HEK293T (cell line): ENCODE results near the gene PTCH2.

Experiments
- LEF1 ChIP-seq: fragments of 450-650 bp; IDR thresholded peaks from 2 replicates; pipeline ENCODE4 v1.6.1; 2017; ENCODE audit warnings: mild to moderate bottlenecking, borderline replicate concordance
- PKNOX1 ChIP-seq: fragments of 450-650 bp; IDR thresholded peaks from 2 replicates; pipeline ENCODE4 v1.6.1; 2016
- SP1 ChIP-seq: fragments of 450-650 bp; IDR thresholded peaks from 2 replicates; pipeline ENCODE4 v1.6.1; 2017

- no peak for TF ChIP-seq SP1
- no peak for TF ChIP-seq PKNOX1
- TF ChIP-seq LEF1, result no peak
Observed at GRCh38 chr1:44807364-44808062, 35.5 kb downstream of the PTCH2 start.
